Measurements from ENCODE around the gene C2CD5.
"Not testable (repeated sequence)": the region's sequence is repeated elsewhere in the genome, so short reads cannot be mapped to it uniquely, and the experiment has no call there.

Gene C2CD5

GRCh38 chr12:22477894-22478287, 66.5 kb downstream of the C2CD5 start:
- DNase-seq (ENCODE audit: low spot score) = no peak

- DNase-seq (ENCODE audit: low spot score) = no peak
Measured at GRCh38 chr12:22477166-22477893, 67.0 kb downstream of the C2CD5 start.

- no peak for DNase-seq (ENCODE audit: low spot score)
Measured at GRCh38 chr12:22476133-22476532, 68.2 kb downstream of the C2CD5 start.

GRCh38 chr12:22474970-22475720, 69.2 kb downstream of the C2CD5 start:
- DNase-seq (ENCODE audit: low spot score) = no peak

GRCh38 chr12:22473212-22473611, 71.1 kb downstream of the C2CD5 start:
- peak; percentile 15 for DNase-seq (ENCODE audit: low spot score)

GRCh38 chr12:22467190-22467589, 77.2 kb downstream of the C2CD5 start:
- no peak for DNase-seq (ENCODE audit: low spot score)

- no peak for DNase-seq (ENCODE audit: low spot score)
Measured at GRCh38 chr12:22463306-22463705, 81.0 kb downstream of the C2CD5 start.

GRCh38 chr12:22461786-22462185, 82.6 kb downstream of the C2CD5 start:
- DNase-seq (ENCODE audit: low spot score) = no peak

GRCh38 chr12:22459838-22460490, 84.4 kb downstream of the C2CD5 start:
- peak; percentile 64 for DNase-seq (ENCODE audit: low spot score)

- no peak for DNase-seq (ENCODE audit: low spot score)
Measured at GRCh38 chr12:22458298-22458937, 85.9 kb downstream of the C2CD5 start.

GRCh38 chr12:22457085-22457484, 87.3 kb downstream of the C2CD5 start:
- DNase-seq (ENCODE audit: low spot score) = no peak

- no peak for DNase-seq (ENCODE audit: low spot score)
Measured at GRCh38 chr12:22453511-22453910, 90.8 kb downstream of the C2CD5 start.

- DNase-seq (ENCODE audit: low spot score) = no peak
Measured at GRCh38 chr12:22447223-22447622, 97.1 kb downstream of the C2CD5 start.

GRCh38 chr12:22444317-22444665, 100.1 kb downstream of the C2CD5 start:
- not testable (repeated sequence) for DNase-seq (ENCODE audit: low spot score)

GRCh38 chr12:22443379-22444316, 100.7 kb downstream of the C2CD5 start:
- DNase-seq (ENCODE audit: low spot score) = peak; percentile 79

- no peak for DNase-seq (ENCODE audit: low spot score)
Measured at GRCh38 chr12:22437031-22437806, 107.1 kb downstream of the C2CD5 start.

- no peak for DNase-seq (ENCODE audit: low spot score)
Measured at GRCh38 chr12:22435583-22435982, 108.8 kb downstream of the C2CD5 start.

- no peak for DNase-seq (ENCODE audit: low spot score)
Measured at GRCh38 chr12:22431693-22432251, 112.6 kb downstream of the C2CD5 start.

GRCh38 chr12:22416801-22417200, 127.5 kb downstream of the C2CD5 start:
- DNase-seq (ENCODE audit: low spot score) = no peak

All from CD4-positive, alpha-beta T cell treated with Interleukin-2 at 100 ng/mL for 4 hours (primary cell).